ENCODE data around the gene NKX2-8.

- TF ChIP-seq CTCF (conservative IDR thresholded peaks at IDR 0.05 in 1 of 2, IDR thresholded peaks at IDR 0.05 in 1 of 2; ENCODE audit: low read depth in 1 of 2, low read length in 2 of 2) (no peak), EZH2 (IDR thresholded peaks at IDR 0.05; ENCODE audit: low read length, missing control alignments) (no peak)
Observed at GRCh38 chr14:36582011-36582873, at the start of gene NKX2-8.

All from fibroblast of lung (primary cell).